Keratinocyte (primary cell): ENCODE results near the gene NECTIN2.

Experiments used
- CTCF ChIP-seq, 3 experiments: IDR thresholded peaks in 1 of 3; conservative IDR thresholded peaks in 1 of 3; optimal IDR thresholded peaks in 1 of 3; 2 replicates in 2 of 3; 3 replicates in 1 of 3; pipeline versions ENCODE3 to v1.5.1; 2011; ENCODE audit warnings: low read length in 3 of 3, mild to moderate bottlenecking in 3 of 3, moderate library complexity in 2 of 3, control low read depth in 1 of 3, inconsistent platforms in 1 of 3; ENCODE audit not compliant: insufficient read depth in 2 of 3; ENCODE audit errors: extremely low read depth in 1 of 3
- EZH2 ChIP-seq: IDR thresholded peaks from one replicate; pipeline ENCODE4 v1.6.1; 2012; ENCODE audit warnings: inconsistent platforms, mild to moderate bottlenecking, low read length, moderate library complexity

DNA sequence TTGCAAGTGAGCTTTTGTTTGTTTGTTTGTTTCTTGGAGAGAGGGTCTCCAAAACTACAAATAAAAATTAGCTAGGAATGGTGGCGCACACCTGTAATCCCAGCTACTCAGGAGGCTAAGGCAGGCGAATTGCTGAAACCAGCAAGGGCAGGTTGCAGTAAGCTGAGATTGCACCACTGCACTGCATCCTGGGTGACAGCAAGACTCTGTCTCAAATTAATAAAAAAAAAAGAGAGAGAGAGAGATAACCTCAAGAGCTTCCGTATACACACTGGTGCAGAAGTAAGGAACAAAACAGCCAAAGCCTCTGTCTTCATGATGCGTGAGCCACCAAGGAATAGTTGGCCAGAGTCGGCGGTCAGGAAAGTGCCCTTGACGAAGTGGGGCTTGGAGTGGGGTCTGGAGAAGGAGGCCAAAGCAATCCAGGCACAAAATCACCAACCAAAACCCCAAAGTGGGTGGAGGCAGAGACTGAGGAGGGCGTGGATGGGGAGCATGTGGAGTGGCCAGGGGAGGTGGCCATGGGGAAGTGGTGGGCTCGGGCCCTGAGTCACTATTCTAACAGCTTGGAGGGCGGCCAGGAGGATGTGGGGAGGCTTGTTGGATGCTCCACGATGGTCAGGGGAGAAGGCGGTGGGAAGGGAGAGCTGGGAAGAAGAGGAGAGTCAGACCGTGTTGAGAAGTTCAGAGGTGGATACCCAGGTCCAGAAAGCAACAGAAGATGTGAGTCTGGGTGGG is 23.8 kb downstream of the NECTIN2 start:
- no peak for TF ChIP-seq CTCF (optimal IDR thresholded peaks at IDR 0.05 in 1 of 3, IDR thresholded peaks at IDR 0.05 in 1 of 3, conservative IDR thresholded peaks at IDR 0.05 in 1 of 3; ENCODE audit: extremely low read depth in 1 of 3, insufficient read depth in 2 of 3, low read length in 3 of 3)
- TF ChIP-seq EZH2: no peak
